K562 (cell line): ENCODE measurements around the gene RPL39. TPM values are rescaled to one million over a fixed set of nuclear protein-coding genes. Genes with fewer than 3 reads are reported as not detected.
A peak's percentile ranks its signal among the peaks of the same experiment; 100 is the strongest.

Experiments used
- ATAC-seq: fragments of 200-7000 bp; cut with Tn5 transposase; 3 replicates; pipeline ENCODE4 v1.9.1; 2020; ENCODE audit warnings: moderate library complexity
- BruUV-seq: library from RNA; stranded (reverse); fragments of 400-500 nt; replicated peaks from 2 replicates; lab custom pipeline; 2021; lab: Mats Ljungman, UMichigan
- CTCF ChIA-PET: fragments of 300-600 bp; formaldehyde crosslinking; extraction: SDS; loops from one replicate; lab custom pipeline; 2021; ENCODE audit warnings: low intra/inter-chr PET ratio; lab: Yijun Ruan, JAX
- POLR2A ChIA-PET: fragments of 300-600, 350-650 bp; sonication (Branson Sonifier 250); formaldehyde crosslinking; extraction: SDS; loops from one replicate; lab custom pipeline; 2021; ENCODE audit warnings: antibody characterized with exemption, inconsistent platforms; lab: Yijun Ruan, JAX
- DNase-seq, 4 experiments: peaks; one replicate each; pipeline versions ENCODE4 v3.0.0 to v3.0.0-alpha.2; 2011 to 2018; ENCODE audit warnings: low spot score in 3 of 4, mixed read lengths in 3 of 4; ENCODE audit errors: extremely low read depth in 1 of 4
- FAIRE-seq: peaks from 2 replicates; lab custom pipeline; 2011; peaks lifted over from hg19 to GRCh38; lab: Jason Lieb, UNC
- H2AFZ ChIP-seq: 2 replicates; pipeline ENCODE4 v1.6.0; 2011; ENCODE audit warnings: low read depth, low read length, control low read depth, inconsistent platforms
- H3K27ac ChIP-seq: fragments of 200-600 bp; 3 replicates; pipeline ENCODE4 v1.8.0; 2011; ENCODE audit warnings: low read depth, mild to moderate bottlenecking, control low read depth, inconsistent platforms, low read length, moderate library complexity, mixed read lengths; ENCODE audit errors: extremely low read depth
- H3K27me3 ChIP-seq, 2 experiments: fragments of 300-600 bp in 1 of 2; 2 replicates in 1 of 2; 3 replicates in 1 of 2; pipeline versions ENCODE4 v1.6.0 to v1.8.0; 2011; ENCODE audit warnings: inconsistent platforms in 2 of 2, low read length in 2 of 2, mild to moderate bottlenecking in 1 of 2, mixed read lengths in 1 of 2, moderate library complexity in 1 of 2; ENCODE audit not compliant: control insufficient read depth in 2 of 2, insufficient read depth in 2 of 2
- H3K36me3 ChIP-seq: fragments of 300-600 bp; 3 replicates; pipeline ENCODE4 v1.8.0; 2011; ENCODE audit warnings: mild to moderate bottlenecking, low read length, inconsistent platforms; ENCODE audit not compliant: control insufficient read depth, insufficient read depth
- H3K4me1 ChIP-seq, 2 experiments: fragments of 200-600 bp in 1 of 2; replicated peaks in 1 of 2; 2 replicates in 1 of 2; 3 replicates in 1 of 2; pipeline versions ENCODE4 v1.5.1 to v1.8.0; 2011; ENCODE audit warnings: inconsistent platforms in 2 of 2, low read length in 2 of 2, mild to moderate bottlenecking in 1 of 2, mixed read lengths in 1 of 2, moderate library complexity in 1 of 2; ENCODE audit not compliant: control insufficient read depth in 2 of 2, insufficient read depth in 2 of 2
- H3K4me2 ChIP-seq: 2 replicates; pipeline ENCODE4 v1.6.1; 2011; ENCODE audit warnings: low read length, control low read depth, inconsistent platforms, mixed read lengths; ENCODE audit not compliant: insufficient read depth
- H3K4me3 ChIP-seq: fragments of 200-600 bp; sonication (generic), shearing (Covaris generic); 2 replicates; pipeline ENCODE4 v1.5.1; 2016; ENCODE audit warnings: control low read depth, inconsistent platforms
- H3K79me2 ChIP-seq: fragments of 200-600 bp; 3 replicates; pipeline ENCODE4 v1.8.0; 2011; ENCODE audit warnings: low read length, inconsistent platforms; ENCODE audit not compliant: control insufficient read depth, insufficient read depth
- H3K9ac ChIP-seq, 2 experiments: 2 replicates each; pipeline versions ENCODE4 v1.6.0 to v1.6.1; 2011; ENCODE audit warnings: low read depth in 2 of 2, low read length in 2 of 2, control low read depth in 1 of 2, inconsistent platforms in 1 of 2, mild to moderate bottlenecking in 1 of 2, mixed read lengths in 1 of 2; ENCODE audit not compliant: insufficient read depth in 1 of 2
- H3K9me1 ChIP-seq: one replicate; pipeline ENCODE4 v1.6.0; 2011; ENCODE audit warnings: inconsistent platforms, mild to moderate bottlenecking, low read length, moderate library complexity; ENCODE audit not compliant: control insufficient read depth, insufficient read depth
- H3K9me3 ChIP-seq: replicated peaks from 2 replicates; pipeline ENCODE4 v1.5.1; 2011; ENCODE audit warnings: low read depth, low read length, inconsistent platforms; ENCODE audit not compliant: control insufficient read depth, insufficient read depth
- H4K20me1 ChIP-seq: replicated peaks from 2 replicates; pipeline ENCODE4 v1.6.1; 2011; ENCODE audit warnings: low read length, inconsistent platforms, mixed read lengths; ENCODE audit not compliant: control insufficient read depth, insufficient read depth
- CREB1 ChIP-seq, 2 experiments: sonication (generic) in 1 of 2; formaldehyde crosslinking in 1 of 2; IDR thresholded peaks; 2 replicates each; pipeline versions ENCODE4 v1.6.1 to v1.8.0; 2012 to 2022; ENCODE audit warnings: inconsistent platforms in 1 of 2, mild to moderate bottlenecking in 1 of 2, missing genetic modification reagents in 1 of 2, moderate library complexity in 1 of 2
- HEY1 ChIP-seq: fragments of 250-450 bp; sonication (Bioruptor Pico); IDR thresholded peaks from 2 replicates; pipeline ENCODE4 v1.5.0; 2020; ENCODE audit warnings: mild to moderate bottlenecking, moderate library complexity, borderline replicate concordance
- IRF2 ChIP-seq: sonication (generic); formaldehyde crosslinking; IDR thresholded peaks from 2 replicates; pipeline ENCODE4 v1.8.1; 2022; ENCODE audit warnings: mild to moderate bottlenecking, missing genetic modification reagents
- MCM3 ChIP-seq: fragments of 450-650 bp; IDR thresholded peaks from 2 replicates; pipeline ENCODE4 v1.6.1; 2016
- MCM5 ChIP-seq: fragments of 450-650 bp; IDR thresholded peaks from 2 replicates; pipeline ENCODE4 v1.6.1; 2016; ENCODE audit warnings: low read depth
- MNT ChIP-seq, 2 experiments: fragments of 450-650 bp; conservative IDR thresholded peaks; 2 replicates each; pipeline ENCODE4 v1.6.1; 2017; ENCODE audit warnings: mild to moderate bottlenecking in 2 of 2, moderate library complexity in 2 of 2
- SP1 ChIP-seq: sonication (generic); formaldehyde crosslinking; IDR thresholded peaks from 2 replicates; pipeline ENCODE4 v1.8.1; 2022; ENCODE audit warnings: mild to moderate bottlenecking, missing genetic modification reagents
- ZNF143 ChIP-seq: sonication (generic); formaldehyde crosslinking; IDR thresholded peaks from 2 replicates; pipeline ENCODE4 v1.9.0; 2022; ENCODE audit warnings: mild to moderate bottlenecking, missing genetic modification reagents
- ZNF324 ChIP-seq: fragments of 250-450 bp; sonication (Bioruptor Pico); IDR thresholded peaks from 2 replicates; pipeline ENCODE4 v1.4.0; 2020; ENCODE audit warnings: mild to moderate bottlenecking
- WGBS: fragments of 100-300 bp; shearing (Covaris generic); methylation state at CpG from one replicate; pipeline ENCODE4 v1.1.6; 2016; ENCODE audit warnings: low coverage, mixed read lengths; ENCODE audit not compliant: insufficient coverage; ENCODE audit errors: missing lambda C conversion rate; 5-methylcytosine and 5-hydroxymethylcytosine counted together
- in situ Hi-C: fragments of 300-500 bp; cut with MboI; formaldehyde crosslinking; loops from 4 replicates; pipeline ENCODE4 v1.15.0; 2018; ENCODE audit warnings: inconsistent platforms, mixed read lengths
- intact Hi-C: fragments of 100-400 bp; cut with micrococcal nuclease; formaldehyde crosslinking; loops from 2 replicates; pipeline ENCODE4 v1.14.2; 2022
- polyA plus RNA-seq, 8 experiments: library from polyadenylated mRNA; depleted of rRNA in 4 of 8; stranded (reverse) in 5 of 8; unstranded in 3 of 8; fragments of >200 nt; fragmentation: Nextera tagmentation in 2 of 8; fragmentation: Illumina TruSeq in 1 of 8; extraction: Ambion mirVana in 2 of 8; extraction: Trizol in 1 of 8; gene quantifications; 2 replicates each; pipeline versions ENCODE4 v1.2.1 to v1.2.3, GENCODE V29; 2011 to 2014; ENCODE audit warnings: inconsistent platforms in 1 of 8, missing spikeins in 1 of 8
- total RNA-seq, 7 experiments: library from RNA; depleted of rRNA in 6 of 7; stranded (reverse); fragments of >200 nt in 6 of 7; fragmentation: Illumina TruSeq in 2 of 7; extraction: Trizol in 2 of 7; gene quantifications; 2 replicates each; pipeline versions ENCODE4 v1.2.1 to v1.2.3, GENCODE V29; 2011 to 2021; ENCODE audit warnings: low replicate concordance in 1 of 7

Gene RPL39
- total and polyA plus RNA-seq, 9 of the 15 experiments (the other 6 are each of a cell fraction or from before 2014, with no cell fraction given) = 1,382 to 5,043 (median 3,226) TPM

- Histone ChIP-seq H3K27ac (no peak overlapping the region), H3K4me2 (peak overlapping the region; percentile 68), H3K79me2 (no peaks in the 10 kb centered on the region), H3K27me3 (no peaks in the 10 kb centered on the region), H3K36me3 (no peaks in the 10 kb centered on the region), H3K9me3 (no peaks in the 10 kb centered on the region), H2AFZ (peak overlapping the region; percentile 84), H3K4me1 (peaks cover 0 to 24% of the 10 kb centered on the region in 2 experiments; a peak in 2 of 5 replicates), H4K20me1 (no peaks in the 10 kb centered on the region; the same call in 1 of the 2 replicates), H3K4me3 (peak overlapping the region; percentile 47), H3K9ac (peak overlapping the region in 1 of 2 experiments; percentile 86; a peak in 2 of 4 replicates), H3K9me1 (no peaks in the 10 kb centered on the region)
- in situ Hi-C loops = no loop called here
- FAIRE-seq = no peak
- 57% methylated on average over 10 of the region's 12 CpGs for WGBS
- intact Hi-C loops = no loop called here
- BruUV-seq = no TSS peak
- DNase-seq = no peak
- CTCF ChIA-PET = no interaction called here
- no peak for ATAC-seq
- TF ChIP-seq MNT (conservative IDR thresholded peaks at IDR 0.05) = no peak
- TF ChIP-seq ZNF143 (CRISPR knock-in tag) = no peak
- no peak for TF ChIP-seq MCM3
- TF ChIP-seq CREB1 (IDR thresholded peaks at IDR 0.05) = no peak
- TF ChIP-seq CREB1 (CRISPR knock-in tag; IDR thresholded peaks at IDR 0.05) = no peak
- TF ChIP-seq IRF2 (CRISPR knock-in tag) = no peak
- TF ChIP-seq HEY1 (CRISPR knock-in tag) = no peak
- TF ChIP-seq SP1 (CRISPR knock-in tag) = no peak
- no peak for TF ChIP-seq MCM5
- TF ChIP-seq ZNF324 (CRISPR knock-in tag) = no peak
- POLR2A ChIA-PET = interaction anchor here (0.7 to 1.6 kb wide), 4 partner anchors 8 to 34 kb away, joined by 3 to 7 read pairs (median 4); partner anchors contain the start of gene RPL39
Observed at GRCh38 chrX:119757646-119757978, 33.8 kb downstream of the RPL39 start.
